A549 treated with DMSO at 1 μM for 4 hours (cell line): ENCODE results near the gene ZNF599. TPM values are rescaled to one million over a fixed set of nuclear protein-coding genes. Genes with fewer than 3 reads are reported as not detected.

Experiments
- total RNA-seq: library from RNA; stranded (reverse); fragments of 200-300 nt; extraction: Qiagen RNA extraction; gene quantifications from 5 replicates; pipeline ENCODE4 v1.2.3, GENCODE V29; 2022; ENCODE audit warnings: low read depth

ZNF599 gene
- total RNA-seq, result 2.2 to 3.4 TPM (median 2.9 TPM) in 5 replicates

DNA sequence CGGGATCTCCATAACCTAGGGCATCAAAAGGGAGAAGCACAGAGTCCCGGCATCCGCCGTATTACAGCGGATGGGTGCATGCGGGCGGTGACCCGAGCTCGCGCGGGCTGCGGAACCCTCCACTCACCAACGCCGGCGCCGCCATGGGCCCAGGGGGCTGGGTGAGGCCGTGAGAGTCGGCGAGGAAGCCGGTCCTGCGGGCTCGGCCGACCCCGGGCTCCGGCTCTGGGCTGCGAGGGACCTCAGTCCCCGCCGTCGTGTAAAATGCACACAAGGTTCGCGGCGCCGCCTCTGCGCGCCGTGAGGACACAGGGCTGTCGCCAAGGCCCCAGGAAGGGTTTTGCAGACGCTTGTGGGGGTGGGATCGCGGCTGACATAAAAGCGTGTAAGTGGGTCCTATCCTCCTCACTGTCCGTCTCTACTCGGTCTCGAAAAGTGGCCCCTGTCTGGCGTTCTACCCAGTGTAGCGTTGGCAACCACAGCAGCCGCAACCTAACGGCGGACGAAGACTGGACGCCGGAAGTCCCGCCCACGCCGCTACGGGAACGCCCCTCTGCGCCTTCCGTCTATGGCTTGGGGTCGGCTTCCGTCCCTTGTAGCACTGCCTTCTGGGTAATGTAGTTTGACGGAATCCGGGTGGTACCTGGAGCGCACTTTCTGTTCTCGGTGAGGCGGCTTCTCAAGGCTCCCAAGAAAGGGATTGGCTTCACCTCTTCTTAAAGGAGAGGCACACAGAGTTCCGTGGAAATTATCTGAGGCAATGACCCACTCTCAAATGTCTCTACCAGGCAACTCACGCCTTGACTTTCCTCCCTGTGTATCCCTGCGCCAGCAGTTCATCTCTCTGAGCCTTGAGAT, at the start of gene ZNF599:
Gene ZNF599 (minus strand): TSS at position 519 of the 858 bp plus-strand sequence. CDS start 374 bp downstream, at position 145.

DNA sequence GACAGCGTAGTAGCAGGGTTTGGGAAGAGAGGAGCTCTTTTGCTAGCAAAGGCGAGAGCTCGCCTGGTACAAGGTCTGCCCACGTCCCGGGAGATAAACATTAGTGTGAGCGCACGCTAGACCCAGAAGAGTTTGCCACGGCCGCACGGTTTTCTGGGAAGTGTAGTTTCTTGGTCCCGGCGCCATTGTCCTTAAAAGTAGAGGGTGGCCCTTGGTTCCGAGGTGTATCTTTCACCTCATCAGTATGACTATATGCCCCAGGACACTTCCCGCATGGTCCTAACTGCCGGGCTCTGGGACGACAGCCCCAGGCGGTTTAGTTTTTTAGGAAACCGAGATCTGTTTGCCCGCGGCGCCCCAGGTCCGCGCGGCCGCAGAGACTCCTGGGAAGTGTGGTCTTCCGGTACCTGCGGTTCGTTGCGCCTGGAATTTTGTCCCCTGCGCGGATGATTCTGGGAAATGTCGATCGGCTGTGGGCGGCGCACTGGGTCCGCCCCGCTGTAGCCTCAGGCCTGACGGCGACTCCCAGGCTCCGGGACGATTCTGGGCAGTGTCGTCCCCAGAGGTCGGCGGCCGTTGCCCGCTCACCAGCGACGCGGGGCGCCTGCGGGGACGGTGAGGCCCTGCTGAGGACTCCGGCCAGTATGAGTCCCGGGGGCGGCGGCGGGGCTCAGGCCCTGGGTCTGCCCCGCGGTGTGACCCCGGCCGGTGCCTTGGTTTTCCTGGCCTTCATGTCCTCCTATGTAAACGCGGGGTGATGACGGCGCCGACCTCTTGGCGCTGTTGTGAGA, 39.1 kb downstream of the ZNF599 start, which contains the start of gene ZNF181:
Gene ZNF181 (plus strand): TSS at position 498 of the 791 bp plus-strand sequence. CDS start 795 bp downstream, outside the sequence.

Other genes with a start within 250 kb of the ZNF599 start
- 0.03 to 0.19 TPM (median 0.08 TPM) in 3 of 5 replicates, not detected in the others for gene SCGB2B2, start 96.1 kb downstream of the ZNF599 start, total RNA-seq
- 14.6 to 20.3 TPM (median 17.5 TPM) in 5 replicates for gene ZNF302, start 95.5 kb downstream of the ZNF599 start, total RNA-seq
- 8.8 to 12.7 TPM (median 10.3 TPM) in 5 replicates for gene ZNF181, start 39.0 kb downstream of the ZNF599 start, total RNA-seq
- 4.9 to 6.6 TPM (median 5.6 TPM) in 5 replicates for gene ZNF30, start 153.7 kb upstream of the ZNF599 start, total RNA-seq
- gene ZNF792, start 191.0 kb upstream of the ZNF599 start, total RNA-seq, result 1.7 to 2.0 TPM (median 2.0 TPM) in 5 replicates
- gene GRAMD1A, start 227.1 kb upstream of the ZNF599 start, total RNA-seq, result 133 to 143 TPM (median 134 TPM) in 5 replicates